DLD1 (cell line): Measurements from ENCODE around the gene OSBPL2.

Experiments used
- in situ Hi-C: cut with HindIII; loops from 2 replicates; pipeline ENCODE4 v1.10.0; 2017; ENCODE audit warnings: low sequenced_read_pairs

The OSBPL2 gene

GRCh38 chr20:62205618-62206387, 32.5 kb upstream of the OSBPL2 start:
- in situ Hi-C loops, result no loop called here

- in situ Hi-C loops, result no loop called here
Observed at GRCh38 chr20:62206388-62206775, 31.9 kb upstream of the OSBPL2 start.

- in situ Hi-C loops, result no loop called here
Observed at GRCh38 chr20:62208061-62208794, 30.1 kb upstream of the OSBPL2 start.

- in situ Hi-C loops, result no loop called here
Observed at GRCh38 chr20:62208795-62209755, 29.2 kb upstream of the OSBPL2 start.

- in situ Hi-C loops, result no loop called here
Observed at GRCh38 chr20:62209850-62210495, 28.3 kb upstream of the OSBPL2 start.

- in situ Hi-C loops, result no loop called here
Observed at GRCh38 chr20:62210496-62210855, 27.8 kb upstream of the OSBPL2 start.

GRCh38 chr20:62211216-62211615, 27.1 kb upstream of the OSBPL2 start:
- in situ Hi-C loops, result no loop called here

- in situ Hi-C loops, result no loop called here
Observed at GRCh38 chr20:62211769-62212288, 26.5 kb upstream of the OSBPL2 start.

- in situ Hi-C loops, result no loop called here
Observed at GRCh38 chr20:62212299-62212698, 26.0 kb upstream of the OSBPL2 start.

GRCh38 chr20:62214067-62214466, 24.3 kb upstream of the OSBPL2 start:
- in situ Hi-C loops, result no loop called here

GRCh38 chr20:62215020-62215990, 23.0 kb upstream of the OSBPL2 start:
- in situ Hi-C loops, result no loop called here

- in situ Hi-C loops, result no loop called here
Observed at GRCh38 chr20:62215991-62216635, 22.2 kb upstream of the OSBPL2 start.

GRCh38 chr20:62216636-62217566, 21.4 kb upstream of the OSBPL2 start:
- in situ Hi-C loops, result no loop called here

GRCh38 chr20:62217913-62218773, 20.2 kb upstream of the OSBPL2 start:
- in situ Hi-C loops, result no loop called here

- in situ Hi-C loops, result no loop called here
Observed at GRCh38 chr20:62219101-62219991, 19.0 kb upstream of the OSBPL2 start.
